DMS153 treated with DMSO at 0.1 percent for 48 hours (cell line): ENCODE data around the gene RIPK1.
"Not testable (repeated sequence)": the region's sequence is repeated elsewhere in the genome, so short reads cannot be mapped to it uniquely, and the experiment has no call there.

Source experiments
- DNase-seq: peaks from one replicate; lab custom pipeline; 2025; ENCODE audit not compliant: unreplicated experiment; lab: John Stamatoyannopoulos, UW

The RIPK1 gene

GRCh38 chr6:3045369-3045768 lies 22.9 kb upstream of the RIPK1 start:
- DNase-seq: no peak

- no peak for DNase-seq
Measured at GRCh38 chr6:3045777-3046176, 22.5 kb upstream of the RIPK1 start.

- DNase-seq: no peak
Measured at GRCh38 chr6:3046295-3046694, 22.0 kb upstream of the RIPK1 start.

DNA sequence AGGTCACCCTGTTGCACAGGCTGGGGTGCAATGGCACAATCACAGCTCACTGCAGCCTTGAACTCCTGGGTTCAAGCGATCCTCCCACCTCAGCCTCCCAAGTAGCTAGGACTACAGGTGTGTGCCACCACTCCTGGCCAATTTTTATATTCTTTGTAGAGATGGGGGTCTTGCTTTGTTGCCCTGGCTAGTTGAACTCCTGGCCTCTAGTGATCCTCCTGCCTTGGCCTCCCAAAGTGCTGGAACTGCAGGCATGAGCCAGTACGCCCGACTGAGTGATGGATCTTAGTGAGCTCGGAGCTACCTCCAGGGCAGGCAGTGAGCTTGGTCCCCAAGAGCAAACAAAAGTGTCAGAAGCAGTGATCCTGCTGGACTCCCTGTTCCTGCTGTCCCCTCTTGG lies 20.3 kb upstream of the RIPK1 start:
- DNase-seq: not testable (repeated sequence)

DNA sequence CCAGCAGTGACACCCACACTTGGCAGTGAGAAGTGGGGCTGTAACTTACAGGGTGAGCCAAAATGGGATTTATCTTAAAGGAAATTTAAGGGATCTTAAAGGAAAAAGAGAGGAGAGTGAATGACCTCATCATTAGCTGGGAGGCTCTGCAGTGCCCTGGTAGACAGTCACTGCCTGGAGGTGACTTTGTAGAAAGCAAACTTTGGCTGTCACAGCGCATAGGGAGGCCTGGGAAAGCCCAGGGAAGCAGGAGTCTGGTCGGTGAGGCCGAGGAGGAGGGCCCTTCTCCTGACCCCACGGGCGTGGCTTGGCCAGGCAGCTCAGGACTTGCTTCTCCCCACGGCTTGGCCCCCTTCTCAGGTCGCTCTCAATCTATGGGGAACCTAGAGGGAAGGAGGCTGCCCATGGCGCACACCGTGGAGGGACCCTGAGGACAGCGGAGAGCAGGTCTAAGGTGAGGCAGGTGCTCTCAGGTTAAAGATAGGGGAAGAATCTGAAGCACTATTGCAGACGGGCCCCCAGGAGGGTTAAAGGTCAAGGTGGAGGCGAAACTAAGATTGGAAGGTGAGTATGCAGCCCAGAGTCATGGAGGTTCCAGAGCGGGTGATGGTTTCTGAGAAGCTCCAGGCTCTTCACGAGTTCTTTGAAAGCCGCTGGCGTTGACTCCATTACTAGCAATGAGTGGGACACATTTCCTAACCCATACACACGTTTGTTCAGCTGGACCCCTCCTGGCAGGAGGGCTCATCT lies 15.6 kb upstream of the RIPK1 start:
- no peak for DNase-seq

DNA sequence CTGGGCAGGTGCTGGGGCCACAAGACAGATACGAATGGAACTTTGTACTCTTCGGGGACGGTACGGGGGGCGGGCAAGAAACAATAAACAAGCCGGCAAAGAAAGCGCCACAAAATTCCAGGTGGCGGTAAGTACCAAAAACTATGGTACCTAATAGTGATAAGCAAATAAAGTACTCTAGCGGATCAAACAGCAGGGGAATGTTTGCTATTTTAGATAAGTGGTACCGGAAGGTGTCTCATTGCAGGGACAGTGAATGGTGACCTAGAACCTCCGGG lies 15.1 kb upstream of the RIPK1 start:
- DNase-seq: no peak

GRCh38 chr6:3054229-3055157 lies 13.8 kb upstream of the RIPK1 start:
- DNase-seq: not testable (repeated sequence)

- DNase-seq: not testable (repeated sequence)
Measured at GRCh38 chr6:3055158-3055499, 13.2 kb upstream of the RIPK1 start.

GRCh38 chr6:3057063-3057770 lies 11.1 kb upstream of the RIPK1 start:
- DNase-seq: no peak

DNA sequence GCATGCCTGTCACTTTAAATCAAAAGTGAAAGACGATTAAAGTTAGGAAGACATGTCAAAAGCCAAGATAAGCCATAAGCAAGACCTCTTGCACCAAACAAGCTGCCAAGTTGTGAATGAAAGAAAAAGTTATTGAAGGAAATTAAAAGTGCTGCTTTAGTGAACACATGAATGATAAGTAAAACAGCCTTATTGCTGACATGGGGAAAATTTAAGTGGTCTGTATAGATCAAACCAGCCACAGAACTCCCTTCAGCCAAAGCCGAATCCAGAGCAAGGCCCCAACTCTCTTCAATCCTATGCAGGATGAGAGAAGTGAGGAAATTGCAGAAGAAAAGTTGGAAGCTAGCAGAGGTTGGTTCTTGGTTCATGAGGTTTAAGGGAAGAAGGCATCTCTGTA lies 9.3 kb upstream of the RIPK1 start:
- DNase-seq: no peak

DNA sequence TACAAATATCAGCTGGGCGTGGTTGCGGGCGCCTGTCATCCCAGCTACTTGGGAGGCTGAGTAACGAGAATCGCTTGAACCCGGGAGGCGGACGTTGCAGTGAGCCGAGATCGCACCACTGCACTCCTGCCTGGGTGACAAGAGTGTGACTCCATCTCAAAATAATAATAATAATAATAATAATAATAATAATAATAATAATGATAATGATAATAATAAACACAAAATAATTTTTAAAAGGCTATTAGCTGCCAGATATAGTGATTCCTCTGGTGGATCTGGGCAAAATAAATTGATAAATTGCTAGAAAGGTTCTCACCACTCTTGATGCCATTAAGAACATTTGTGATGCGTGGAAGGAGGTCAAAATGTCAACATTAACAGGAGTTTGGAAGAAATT lies 8.2 kb upstream of the RIPK1 start:
- not testable (repeated sequence) for DNase-seq

DNA sequence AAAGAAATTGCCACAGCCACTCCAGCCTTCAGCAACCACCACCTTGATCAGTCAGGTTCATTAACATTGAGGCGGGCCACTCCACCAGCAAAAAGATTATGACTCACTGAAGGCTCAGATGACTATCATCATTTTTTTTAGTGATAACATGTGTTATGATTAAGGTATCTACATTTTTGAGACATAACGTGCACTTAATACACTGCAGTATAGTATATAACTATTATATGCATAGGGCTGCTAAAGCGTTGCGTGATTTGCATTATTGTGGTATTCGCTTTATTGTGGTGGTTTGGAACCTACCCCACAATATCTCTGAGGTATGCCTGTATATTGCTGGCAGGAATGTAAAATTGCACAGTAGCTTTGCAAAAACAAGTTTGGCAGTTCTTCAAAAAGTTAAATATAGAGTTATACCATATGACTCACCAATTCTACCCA lies 6.8 kb upstream of the RIPK1 start:
- DNase-seq: no peak

GRCh38 chr6:3063340-3063732 lies 5.0 kb upstream of the RIPK1 start:
- not testable (repeated sequence) for DNase-seq

- DNase-seq: peak; percentile 43
Measured at GRCh38 chr6:3063733-3064700, 4.3 kb upstream of the RIPK1 start.

DNA sequence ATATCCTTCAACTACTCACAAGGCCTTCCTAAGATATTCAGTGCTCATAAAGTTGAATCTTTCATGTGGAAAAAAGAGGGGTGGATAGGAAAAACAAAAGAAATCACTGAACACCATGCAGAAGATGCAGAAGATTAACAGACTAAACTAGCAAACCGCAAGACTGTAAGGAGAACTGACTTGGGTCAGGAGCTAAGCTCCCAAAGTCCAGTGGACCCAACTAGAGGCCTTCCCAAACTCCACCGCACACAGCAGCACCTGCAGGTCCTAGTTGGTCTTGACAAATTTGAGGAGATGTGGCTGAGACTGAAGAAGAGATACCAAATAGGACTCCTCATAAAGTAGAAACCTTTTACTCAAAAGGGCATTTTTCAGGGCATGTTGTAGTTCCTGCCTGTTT lies 3.3 kb downstream of the RIPK1 start:
- no peak for DNase-seq

GRCh38 chr6:3072798-3073197 lies 4.5 kb downstream of the RIPK1 start:
- DNase-seq: no peak

DNA sequence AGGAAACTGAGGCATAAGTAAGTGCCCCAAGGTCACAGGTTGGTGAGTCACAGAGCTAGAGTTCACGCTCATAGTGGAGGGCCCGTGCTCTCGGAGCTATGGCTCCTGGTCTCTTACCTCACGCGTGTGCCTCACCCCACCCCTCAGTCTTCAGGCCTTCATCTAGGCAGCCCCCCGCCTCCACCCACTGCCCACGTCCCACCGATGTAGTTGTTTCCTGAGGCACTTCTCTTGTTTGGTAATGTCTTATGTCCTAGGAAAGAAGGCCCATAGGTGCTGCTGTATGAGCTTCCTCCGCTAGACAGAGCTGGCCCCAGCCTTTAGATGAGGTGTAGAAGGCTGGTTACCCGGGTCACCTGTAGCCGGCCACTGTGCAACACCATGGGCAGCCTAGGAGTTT lies 5.1 kb downstream of the RIPK1 start:
- no peak for DNase-seq

GRCh38 chr6:3075772-3076113 lies 7.4 kb downstream of the RIPK1 start:
- DNase-seq: no peak

GRCh38 chr6:3076320-3076719 lies 8.0 kb downstream of the RIPK1 start:
- no peak for DNase-seq

DNA sequence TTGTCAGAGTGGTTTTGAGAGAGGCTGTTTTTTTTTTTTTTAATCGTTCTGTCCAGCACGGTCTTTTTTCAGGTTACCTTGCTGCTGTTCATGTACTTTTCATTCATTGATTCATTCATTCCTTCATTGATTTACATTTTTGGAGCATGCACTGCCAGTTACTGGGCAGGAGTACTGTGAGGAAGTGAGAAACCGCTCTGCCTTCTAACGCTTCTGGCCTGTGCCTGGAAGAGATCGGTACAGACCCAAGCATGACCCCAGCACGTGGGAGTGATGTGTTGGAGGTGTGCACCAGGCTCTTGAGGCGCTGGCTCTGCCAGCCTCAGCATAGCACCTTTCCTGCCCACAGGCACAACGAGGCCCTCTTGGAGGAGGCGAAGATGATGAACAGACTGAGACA lies 9.1 kb downstream of the RIPK1 start:
- DNase-seq: no peak

DNA sequence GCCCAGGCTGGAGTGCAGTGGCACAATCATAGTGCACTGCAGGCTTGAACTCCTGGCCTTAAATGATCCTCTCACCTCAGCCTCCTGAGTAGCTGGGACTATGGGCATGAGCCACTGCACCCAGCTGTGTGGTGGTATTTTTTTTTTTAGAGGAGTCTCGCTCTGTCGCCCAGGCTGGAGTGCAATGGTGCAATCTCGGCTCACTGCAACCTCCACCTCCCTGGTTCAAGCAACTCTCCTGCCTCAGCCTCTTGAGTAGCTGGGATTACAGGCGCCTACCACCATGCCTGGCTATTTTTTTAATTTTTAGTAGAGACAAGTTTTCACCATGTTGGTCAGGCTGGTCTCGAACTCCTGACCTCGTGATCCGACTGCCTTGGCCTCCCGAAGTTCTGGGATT lies 10.7 kb downstream of the RIPK1 start:
- DNase-seq: not testable (repeated sequence)
